Breast epithelium (tissue), 4 donors: Measurements from ENCODE around the gene UCP2. TPM values are rescaled to one million over a fixed set of nuclear protein-coding genes. Genes with fewer than 3 reads are reported as not detected.

Experiments used
- DNase-seq, 2 donors: peaks; one replicate each; pipeline ENCODE4 v3.0.0-alpha.2; 2019; ENCODE audit warnings: low spot score in 2 of 2
- H3K27ac ChIP-seq, 2 donors: fragments of 200-600 bp; sonication (generic) in 1 of 2; one replicate each; pipeline ENCODE4 v1.5.1; 2016 to 2019; ENCODE audit warnings: mild to moderate bottlenecking in 1 of 2
- H3K27me3 ChIP-seq, 2 donors: fragments of 200-600 bp; sonication (generic) in 1 of 2; one replicate each; pipeline versions ENCODE4 v1.5.1 to v1.6.0; 2017 to 2019; ENCODE audit warnings: control low read depth in 1 of 2, mild to moderate bottlenecking in 1 of 2
- H3K36me3 ChIP-seq: fragments of 200-600 bp; one replicate; pipeline ENCODE4 v1.5.1; 2019
- H3K4me1 ChIP-seq, 2 donors: fragments of 200-600 bp; sonication (generic); one replicate each; pipeline ENCODE4 v1.5.1; 2016 to 2019; ENCODE audit warnings: control low read depth in 1 of 2
- H3K4me3 ChIP-seq, 3 donors: fragments of 200-600 bp; sonication (generic); 1 replicate in 2 of 3; 2 replicates in 1 of 3; pipeline ENCODE4 v1.5.1; 2016 to 2019; ENCODE audit warnings: mild to moderate bottlenecking in 3 of 3, moderate library complexity in 2 of 3
- H3K9me3 ChIP-seq, 2 donors: fragments of 200-600 bp; sonication (generic) in 1 of 2; one replicate each; pipeline ENCODE4 v1.5.1; 2016 to 2019; ENCODE audit warnings: control low read depth in 1 of 2
- POLR2A ChIP-seq: fragments of 450-650 bp; IDR thresholded peaks from one replicate; pipeline ENCODE4 v1.6.1; 2016; ENCODE audit warnings: antibody characterized with exemption, mild to moderate bottlenecking, moderate library complexity
- POLR2AphosphoS5 ChIP-seq, 3 donors: sonication (generic); formaldehyde crosslinking; IDR thresholded peaks; one replicate each; pipeline ENCODE4 v1.6.1; 2017; ENCODE audit warnings: antibody characterized with exemption in 3 of 3
- intact Hi-C: fragments of 100-400 bp; cut with DNase I; formaldehyde crosslinking; loops from one replicate; pipeline ENCODE4 v1.15.1; 2023; ENCODE audit warnings: low total_unique reads
- total RNA-seq, 3 donors: library from RNA; depleted of rRNA; stranded (reverse); fragments of >200 nt; gene quantifications; one replicate each; pipeline ENCODE4 v1.1.0, GENCODE V29; 2016
- TF ChIP-seq, protein P1 (sequence below), 3 donors: fragments of 450-650 bp; IDR thresholded peaks; one replicate each; pipeline ENCODE4 v1.5.1; 2016 to 2017; ENCODE audit warnings: antibody characterized with exemption in 3 of 3, mild to moderate bottlenecking in 3 of 3, moderate library complexity in 3 of 3

UCP2 gene
- total RNA-seq, 3 donors from 2014 or later, result 28.2 to 82.4 (median 45.2) TPM

DNA sequence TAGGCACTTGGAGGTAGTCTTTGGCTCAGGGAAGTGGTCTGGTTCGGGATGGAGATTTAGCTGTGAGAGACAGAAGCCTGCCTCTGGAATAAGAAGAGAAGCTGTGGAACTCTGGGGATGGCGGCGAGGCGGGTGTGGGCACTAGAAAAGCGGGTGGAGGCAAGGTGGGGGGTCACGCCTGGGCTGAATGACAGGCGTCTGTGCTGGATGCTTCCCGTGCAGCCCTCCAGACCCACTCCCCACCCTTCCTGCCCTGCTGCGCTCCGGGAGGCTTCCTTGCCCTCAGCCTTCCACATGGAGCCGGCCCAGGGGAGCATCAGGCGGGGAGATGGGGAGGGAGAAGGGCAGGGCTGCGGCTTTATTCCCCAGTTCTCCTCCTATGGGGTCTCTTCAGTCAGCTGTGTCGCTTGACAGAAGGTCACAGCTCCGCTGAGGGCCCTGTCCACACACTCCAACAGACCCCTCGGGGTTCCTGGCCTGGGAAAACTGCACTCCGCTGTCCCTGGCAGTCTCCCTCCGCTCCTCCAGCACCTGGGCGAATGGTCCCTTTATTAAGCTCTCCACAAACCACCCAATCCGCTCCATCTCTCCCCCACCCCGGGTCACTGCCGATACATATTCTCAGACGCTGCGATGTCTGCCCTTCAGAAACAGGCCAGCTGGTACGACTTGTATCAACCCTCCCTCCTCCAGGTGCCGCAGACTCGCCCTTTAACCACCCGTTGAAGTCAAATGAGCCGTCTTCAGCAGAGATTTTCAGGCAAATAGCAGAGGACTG lies 25.6 kb downstream of the UCP2 start:
- no peaks in the 10 kb centered on the region for H3K4me1 ChIP-seq
- H3K27me3 ChIP-seq, result no peaks in the 10 kb centered on the region
- no peak overlapping the region for H3K4me3 ChIP-seq
- no peak for DNase-seq
- intact Hi-C loops, result no loop called here
- H3K36me3 ChIP-seq, result no peaks in the 10 kb centered on the region
- no peaks in the 10 kb centered on the region for H3K9me3 ChIP-seq
- H3K27ac ChIP-seq, result no peak overlapping the region
- TF ChIP-seq POLR2A, result no peak
- TF ChIP-seq POLR2AphosphoS5 (IDR thresholded peaks at IDR 0.05), result no peak
- TF ChIP-seq, protein P1, sequence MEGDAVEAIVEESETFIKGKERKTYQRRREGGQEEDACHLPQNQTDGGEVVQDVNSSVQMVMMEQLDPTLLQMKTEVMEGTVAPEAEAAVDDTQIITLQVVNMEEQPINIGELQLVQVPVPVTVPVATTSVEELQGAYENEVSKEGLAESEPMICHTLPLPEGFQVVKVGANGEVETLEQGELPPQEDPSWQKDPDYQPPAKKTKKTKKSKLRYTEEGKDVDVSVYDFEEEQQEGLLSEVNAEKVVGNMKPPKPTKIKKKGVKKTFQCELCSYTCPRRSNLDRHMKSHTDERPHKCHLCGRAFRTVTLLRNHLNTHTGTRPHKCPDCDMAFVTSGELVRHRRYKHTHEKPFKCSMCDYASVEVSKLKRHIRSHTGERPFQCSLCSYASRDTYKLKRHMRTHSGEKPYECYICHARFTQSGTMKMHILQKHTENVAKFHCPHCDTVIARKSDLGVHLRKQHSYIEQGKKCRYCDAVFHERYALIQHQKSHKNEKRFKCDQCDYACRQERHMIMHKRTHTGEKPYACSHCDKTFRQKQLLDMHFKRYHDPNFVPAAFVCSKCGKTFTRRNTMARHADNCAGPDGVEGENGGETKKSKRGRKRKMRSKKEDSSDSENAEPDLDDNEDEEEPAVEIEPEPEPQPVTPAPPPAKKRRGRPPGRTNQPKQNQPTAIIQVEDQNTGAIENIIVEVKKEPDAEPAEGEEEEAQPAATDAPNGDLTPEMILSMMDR (IDR thresholded peaks at IDR 0.05), result no peak

DNA sequence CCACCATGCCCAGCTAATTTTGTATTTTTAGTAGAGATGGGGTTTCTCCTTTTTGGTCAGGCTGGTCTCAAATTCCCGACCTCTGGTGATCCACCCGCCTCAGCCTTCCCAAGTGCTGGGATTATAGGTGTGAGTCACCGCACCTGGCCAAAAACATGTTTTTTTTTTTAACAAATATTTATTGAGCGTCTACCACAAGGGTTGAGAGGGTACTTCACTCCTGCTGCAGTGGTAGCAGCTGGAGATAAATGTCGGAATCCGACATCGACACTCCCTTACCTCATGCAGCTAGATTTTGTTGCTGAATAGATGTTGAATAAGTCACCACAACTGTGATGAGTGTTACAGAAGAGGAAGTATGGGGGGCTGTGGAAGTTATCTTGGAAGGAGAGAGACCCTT lies 30.8 kb downstream of the UCP2 start:
- intact Hi-C loops, result no loop called here
- H3K36me3 ChIP-seq, result no peaks in the 10 kb centered on the region
- H3K9me3 ChIP-seq, result no peaks in the 10 kb centered on the region
- no peak overlapping the region for H3K4me3 ChIP-seq
- DNase-seq, result no peak
- H3K27ac ChIP-seq, result no peak overlapping the region
- TF ChIP-seq, protein P1 (IDR thresholded peaks at IDR 0.05), result no peak
- TF ChIP-seq POLR2A (no peak), POLR2AphosphoS5 (IDR thresholded peaks at IDR 0.05) (no peak)
- H3K4me1 ChIP-seq, result no peaks in the 10 kb centered on the region
- H3K27me3 ChIP-seq, result no peaks in the 10 kb centered on the region

DNA sequence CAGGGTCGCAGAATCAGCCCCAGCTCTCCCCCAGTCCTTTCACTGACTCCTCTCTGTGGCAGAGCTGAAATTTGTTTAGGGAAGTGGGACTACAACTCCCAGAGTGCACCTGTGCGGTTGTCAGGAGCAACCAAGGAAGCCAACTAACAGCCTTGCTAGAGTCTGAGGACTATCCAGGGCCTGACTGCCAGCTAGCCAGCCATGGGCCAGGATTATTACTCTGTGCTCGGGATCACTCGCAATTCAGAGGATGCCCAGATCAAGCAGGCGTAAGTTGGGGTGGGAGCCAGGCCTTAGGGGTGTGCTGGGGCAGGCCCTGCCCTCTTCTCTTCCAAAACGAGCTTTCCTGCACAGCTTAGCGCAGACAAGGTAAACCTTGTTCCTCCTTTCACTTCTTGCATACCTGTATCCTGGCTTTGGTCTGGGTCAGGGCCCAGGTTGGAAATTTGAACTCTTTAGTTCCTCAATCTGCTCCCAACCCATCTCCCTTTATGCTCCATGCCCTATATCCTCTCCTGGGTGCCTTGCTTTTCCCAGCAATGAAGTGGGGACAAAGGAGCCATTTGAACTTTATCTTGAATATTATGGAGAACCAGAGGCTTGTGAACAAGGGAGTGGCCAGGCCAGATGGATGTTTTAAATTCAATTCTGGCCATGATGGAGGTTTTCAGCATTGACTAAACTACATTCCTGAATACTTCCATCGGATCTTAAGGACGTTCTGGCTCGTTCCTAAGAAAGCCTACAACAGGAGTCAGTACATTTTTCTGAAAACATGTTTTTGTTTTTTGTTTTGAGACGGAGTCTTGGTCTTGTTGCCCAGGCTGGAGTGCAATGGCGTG lies 31.6 kb downstream of the UCP2 start, which contains the start of gene DNAJB13:
DNAJB13 (plus strand) TSS at position 158 of the 842 bp plus-strand sequence; CDS start at position 202, 44 bp downstream.
- intact Hi-C loops, result no loop called here
- no peaks in the 10 kb centered on the region for H3K27me3 ChIP-seq
- H3K9me3 ChIP-seq, result no peaks in the 10 kb centered on the region
- no peaks in the 10 kb centered on the region for H3K36me3 ChIP-seq
- H3K27ac ChIP-seq, result no peak within 1 kb of the TSS
- H3K4me1 ChIP-seq, result no peaks in the 10 kb centered on the region
- H3K4me3 ChIP-seq, result no peak within 1 kb of the TSS
- TF ChIP-seq, protein P1 (IDR thresholded peaks at IDR 0.05), result no peak
- TF ChIP-seq POLR2A (no peak), POLR2AphosphoS5 (IDR thresholded peaks at IDR 0.05) (no peak)
- DNase-seq, result no peak

DNA sequence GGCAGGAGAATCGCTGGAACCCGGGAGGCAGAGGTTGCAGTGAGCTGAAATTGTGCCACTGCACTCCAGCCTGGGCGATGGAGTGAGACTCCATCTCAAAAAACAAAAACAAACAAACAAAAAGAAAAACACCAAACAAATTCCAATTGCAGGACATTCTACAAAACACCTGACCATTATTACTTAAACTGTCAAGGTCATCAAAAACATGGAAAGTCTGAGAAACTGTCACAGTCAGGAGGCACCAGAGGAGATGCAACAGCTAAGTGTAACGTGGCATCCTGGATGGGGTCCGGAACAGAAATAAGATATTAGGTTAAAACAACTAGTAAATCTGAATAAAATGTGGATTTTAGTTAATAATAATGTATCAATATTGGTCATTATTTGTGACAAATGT lies 32.7 kb downstream of the UCP2 start:
- TF ChIP-seq, protein P1 (IDR thresholded peaks at IDR 0.05), result no peak
- TF ChIP-seq POLR2A, result no peak
- no peak for TF ChIP-seq POLR2AphosphoS5 (IDR thresholded peaks at IDR 0.05)
- Histone ChIP-seq H3K27ac (no peak overlapping the region), H3K4me3 (no peak overlapping the region), H3K9me3 (no peaks in the 10 kb centered on the region), H3K36me3 (no peaks in the 10 kb centered on the region), H3K27me3 (no peaks in the 10 kb centered on the region), H3K4me1 (no peaks in the 10 kb centered on the region)
- DNase-seq, result no peak
- intact Hi-C loops, result no loop called here

DNA sequence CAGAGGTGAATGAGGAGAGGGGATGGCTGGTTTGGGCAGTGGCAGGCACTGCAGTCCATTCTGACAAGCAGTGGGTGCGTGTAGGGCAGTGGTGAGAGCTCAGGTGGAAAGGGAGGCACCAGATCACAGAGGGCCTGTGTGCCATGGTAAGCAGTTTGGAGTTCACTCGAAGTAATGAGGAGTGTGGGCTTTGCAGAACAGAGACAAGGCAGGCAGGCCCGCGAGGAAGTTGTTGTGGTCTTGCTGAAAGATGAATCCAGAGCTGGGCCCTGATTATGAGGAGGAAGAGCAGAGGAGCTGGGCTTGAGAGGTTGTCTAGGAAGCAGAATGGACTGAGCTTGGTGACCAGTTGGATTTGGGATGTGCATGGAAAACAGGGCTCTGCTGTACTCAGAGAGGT lies 33.4 kb downstream of the UCP2 start:
- Histone ChIP-seq H3K36me3 (no peaks in the 10 kb centered on the region), H3K9me3 (no peaks in the 10 kb centered on the region), H3K27ac (no peak overlapping the region), H3K4me3 (no peak overlapping the region), H3K27me3 (no peaks in the 10 kb centered on the region), H3K4me1 (no peaks in the 10 kb centered on the region)
- no peak for DNase-seq
- TF ChIP-seq POLR2AphosphoS5 (IDR thresholded peaks at IDR 0.05), result no peak
- TF ChIP-seq POLR2A, result no peak
- TF ChIP-seq, protein P1 (IDR thresholded peaks at IDR 0.05), result no peak
- intact Hi-C loops, result no loop called here
